GM12878 (cell line): ENCODE data around the gene C17orf114.

Experiments
- ATAC-seq: fragments of 200-7000 bp; cut with Tn5 transposase; 3 replicates; pipeline ENCODE4 v1.9.1; 2020; ENCODE audit warnings: mild to moderate bottlenecking, moderate library complexity
- BruUV-seq: library from RNA; stranded (reverse); fragments of 400-500 nt; replicated peaks from 2 replicates; lab custom pipeline; 2021; lab: Mats Ljungman, UMichigan
- CTCF ChIA-PET: fragments of 300-600 bp; sonication (Branson Sonifier 250); formaldehyde crosslinking; extraction: SDS; loops from one replicate; lab custom pipeline; 2021; ENCODE audit warnings: inconsistent platforms; lab: Yijun Ruan, JAX
- POLR2A ChIA-PET: fragments of 350-600 bp; formaldehyde crosslinking; extraction: SDS; loops from one replicate; lab custom pipeline; 2021; ENCODE audit warnings: inconsistent platforms; lab: Charles Lee
- RAD21 ChIA-PET: fragments of 300-600 bp; sonication (Branson Sonifier 250); formaldehyde crosslinking; loops from one replicate; lab custom pipeline; 2023; ENCODE audit warnings: antibody characterized with exemption; ENCODE audit not compliant: unreplicated experiment; lab: Charles Lee
- SMC1A ChIA-PET: fragments of 300-600 bp; sonication (Branson Sonifier 250); formaldehyde crosslinking; loops from one replicate; lab custom pipeline; 2023; ENCODE audit not compliant: unreplicated experiment, uncharacterized antibody; lab: Charles Lee
- DNase-seq: peaks from one replicate; pipeline ENCODE4 v3.0.0-alpha.2; 2011; ENCODE audit warnings: low read depth, low spot score
- FAIRE-seq: peaks from 3 replicates; lab custom pipeline; 2011; peaks lifted over from hg19 to GRCh38; lab: Jason Lieb, UNC
- H2AFZ ChIP-seq: 2 replicates; pipeline ENCODE4 v1.6.0; 2011; ENCODE audit warnings: low read depth, low read length, control low read depth; ENCODE audit not compliant: control insufficient read depth
- H3K27ac ChIP-seq: 2 replicates; pipeline ENCODE4 v1.5.1; 2011; ENCODE audit warnings: control low read depth; ENCODE audit not compliant: control insufficient read depth, insufficient read depth
- H3K27me3 ChIP-seq, 2 experiments: replicated peaks in 1 of 2; 2 replicates each; pipeline versions ENCODE4 v1.6.0 to v1.6.1; 2011; ENCODE audit warnings: low read length in 1 of 2; ENCODE audit not compliant: control insufficient read depth in 2 of 2, insufficient read depth in 2 of 2
- H3K36me3 ChIP-seq, 2 experiments: 2 replicates each; pipeline ENCODE4 v1.5.1; 2011; ENCODE audit warnings: low read length in 1 of 2; ENCODE audit not compliant: control insufficient read depth in 2 of 2, insufficient read depth in 2 of 2
- H3K4me1 ChIP-seq: 2 replicates; pipeline ENCODE4 v1.6.1; 2011; ENCODE audit warnings: mild to moderate bottlenecking, low read length, moderate library complexity, mixed read lengths; ENCODE audit not compliant: control insufficient read depth, insufficient read depth
- H3K4me2 ChIP-seq: 2 replicates; pipeline ENCODE4 v1.6.0; 2011; ENCODE audit warnings: control low read depth; ENCODE audit not compliant: control insufficient read depth, insufficient read depth
- H3K4me3 ChIP-seq: fragments of 200-600 bp; sonication (generic); 2 replicates; pipeline ENCODE4 v1.5.1; 2016
- H3K79me2 ChIP-seq: 2 replicates; pipeline ENCODE4 v1.6.0; 2011; ENCODE audit warnings: low read length; ENCODE audit not compliant: control insufficient read depth, insufficient read depth
- H3K9ac ChIP-seq: 2 replicates; pipeline ENCODE4 v1.8.0; 2011; ENCODE audit warnings: low read length, control low read depth, mixed read lengths; ENCODE audit not compliant: control insufficient read depth, insufficient read depth
- H3K9me3 ChIP-seq: replicated peaks from 3 replicates; pipeline ENCODE4 v1.5.1; 2011; ENCODE audit warnings: mild to moderate bottlenecking, low read length; ENCODE audit not compliant: control insufficient read depth, insufficient read depth
- H4K20me1 ChIP-seq: 2 replicates; pipeline ENCODE4 v1.6.0; 2011; ENCODE audit not compliant: control insufficient read depth, insufficient read depth
- NR2C2 ChIP-seq: IDR thresholded peaks from 2 replicates; pipeline ENCODE4 v1.6.1; 2011; ENCODE audit warnings: borderline replicate concordance, low read depth; ENCODE audit not compliant: control insufficient read depth, insufficient read length
- RELA ChIP-seq: fragments of 450-650 bp; IDR thresholded peaks from 2 replicates; pipeline ENCODE4 v1.8.0; 2014; ENCODE audit warnings: borderline replicate concordance; ENCODE audit not compliant: partially characterized antibody
- WGBS: methylation state at CpG from one replicate; pipeline ENCODE4 v1.1.6; 2016; ENCODE audit warnings: low lambda C conversion rate; ENCODE audit not compliant: insufficient replicate concordance, insufficient coverage; ENCODE audit errors: missing lambda C conversion rate; 5-methylcytosine and 5-hydroxymethylcytosine counted together
- in situ Hi-C: fragments of 300-500 bp; cut with MboI; formaldehyde crosslinking; loops from 9 replicates; pipeline ENCODE4 v1.14.3; 2018; ENCODE audit warnings: mixed read lengths
- intact Hi-C: fragments of 100-400 bp; cut with micrococcal nuclease; formaldehyde crosslinking; loops from one replicate; pipeline ENCODE4 v1.14.2; 2022; ENCODE audit not compliant: unreplicated experiment

The C17orf114 gene

DNA sequence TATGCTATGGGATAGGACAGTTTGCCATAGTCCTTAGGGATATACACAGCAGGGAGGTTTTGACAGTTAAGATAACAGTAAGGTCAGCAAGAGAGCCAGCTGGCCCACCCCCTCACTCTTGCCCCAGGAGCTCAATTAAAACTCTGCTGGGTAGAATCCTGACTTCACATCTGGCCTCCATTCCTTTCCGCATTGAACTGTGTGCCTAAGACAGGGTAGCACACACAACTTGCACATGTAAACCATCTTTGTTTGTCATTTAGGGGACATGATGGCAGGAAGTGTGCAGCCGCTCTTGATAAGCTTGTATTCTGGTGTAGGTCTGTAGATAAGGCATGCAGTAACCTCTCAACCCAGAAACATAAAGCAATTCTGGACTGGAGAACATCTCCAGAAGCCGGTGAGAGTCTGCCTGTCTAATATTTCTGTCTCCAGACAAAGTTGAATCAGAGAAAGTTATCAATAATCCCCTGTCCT is 36.2 kb upstream of the C17orf114 start:
- Histone ChIP-seq H3K27me3 (no peaks in the 10 kb centered on the region), H3K4me3 (no peak overlapping the region), H2AFZ (no peak overlapping the region), H3K27ac (no peak overlapping the region), H3K4me2 (no peak overlapping the region), H3K9me3 (no peaks in the 10 kb centered on the region), H4K20me1 (peaks cover 9% of the 10 kb centered on the region), H3K9ac (no peak overlapping the region), H3K36me3 (no peaks in the 10 kb centered on the region; a peak in 2 of 4 replicates), H3K79me2 (peaks cover 42% of the 10 kb centered on the region), H3K4me1 (peaks cover 29% of the 10 kb centered on the region)
- ChIA-PET POLR2A (interaction anchor here (0.6 kb wide), 1 partner anchor 179 kb away, joined by 3 read pairs; no protein-coding TSS in a partner anchor), SMC1A (no interaction called here), RAD21 (interaction anchor here (0.6 to 0.8 kb wide), 2 partner anchors 106 to 128 kb away, joined by 3 to 4 read pairs; partner anchors contain the start of gene ARRB2), CTCF (interaction anchor here (1.3 kb wide), 1 partner anchor 65 kb away, joined by 3 read pairs; the partner anchor contains the start of gene CHRNE)
- intact Hi-C loops, result no loop called here
- BruUV-seq, result no TSS peak
- 100% methylated on average over 3 of the region's 3 CpGs for WGBS
- FAIRE-seq (no peak), ATAC-seq (no peak), DNase-seq (no peak)
- no peak for TF ChIP-seq NR2C2
- in situ Hi-C loops, result no loop called here

DNA sequence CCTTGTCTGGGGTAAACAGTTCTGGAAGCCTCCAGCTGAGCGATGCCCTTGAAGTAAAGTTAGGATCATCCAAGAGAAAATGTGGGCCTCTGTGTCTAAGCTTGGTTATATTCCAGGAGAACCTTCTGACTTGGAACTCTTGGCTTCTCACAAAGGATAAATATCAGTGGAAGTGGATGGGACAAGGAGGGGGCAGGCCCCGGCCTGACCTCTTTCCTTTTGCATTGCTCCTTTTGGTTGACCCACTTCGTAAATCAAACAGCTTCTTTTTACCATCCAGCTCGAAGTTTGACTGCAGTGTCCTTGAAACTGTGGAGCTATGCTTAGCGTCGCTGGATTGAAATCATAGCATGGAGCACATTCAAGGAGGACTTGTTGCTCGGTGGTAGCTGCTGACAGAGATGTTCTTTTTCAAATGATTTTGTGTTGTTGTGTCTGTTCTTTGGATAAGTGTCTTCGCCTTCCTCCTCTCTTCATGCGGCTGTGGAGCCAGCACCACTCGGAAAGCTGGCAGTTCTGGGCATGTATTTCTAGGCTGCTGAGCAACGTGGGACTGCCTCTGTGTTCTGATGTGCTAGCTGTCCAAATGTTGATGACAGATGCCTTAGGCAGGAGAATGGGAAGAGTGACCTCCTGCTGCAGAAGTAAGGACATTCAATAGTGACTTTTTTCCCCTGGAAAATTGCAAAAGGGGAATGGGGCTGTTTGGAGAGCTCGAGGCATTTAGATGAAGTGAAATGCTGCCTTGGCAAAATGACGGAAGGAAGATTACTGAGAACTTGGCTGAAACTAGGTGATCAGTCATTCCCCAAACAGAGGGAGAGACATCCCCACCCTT is 35.6 kb upstream of the C17orf114 start:
- H3K9ac ChIP-seq, result no peak overlapping the region

More for the DNA sequence above, 35.6 kb upstream of the C17orf114 start:
- ChIA-PET SMC1A (no interaction called here), RAD21 (interaction anchor here (0.8 kb wide), 1 partner anchor 128 kb away, joined by 3 read pairs; the partner anchor contains the start of gene ARRB2), CTCF (interaction anchor here (1.3 kb wide), 1 partner anchor 65 kb away, joined by 3 read pairs; the partner anchor contains the start of gene CHRNE), POLR2A (interaction anchor here (1.6 kb wide), 1 partner anchor 23 kb away, joined by 3 read pairs; no protein-coding TSS in a partner anchor)
- Histone ChIP-seq H3K79me2 (peaks cover 42% of the 10 kb centered on the region), H4K20me1 (peaks cover 9% of the 10 kb centered on the region), H3K4me3 (no peak overlapping the region), H3K27ac (no peak overlapping the region), H3K4me1 (peaks cover 29% of the 10 kb centered on the region), H3K27me3 (no peaks in the 10 kb centered on the region), H3K4me2 (no peak overlapping the region), H3K36me3 (no peaks in the 10 kb centered on the region; a peak in 2 of 4 replicates), H2AFZ (no peak overlapping the region), H3K9me3 (no peaks in the 10 kb centered on the region)
- BruUV-seq, result no TSS peak
- FAIRE-seq, result no peak
- intact Hi-C loops, result no loop called here
- WGBS, result 83% methylated on average over 13 of the region's 13 CpGs
- TF ChIP-seq RELA, result no peak
- DNase-seq, result no peak
- in situ Hi-C loops, result no loop called here
- ATAC-seq, result no peak
